Activated T-cell treated with anti-CD3 and anti-CD28 coated beads for 48 hours (primary cell): ENCODE data around the gene ZNF280A.

ENCODE experiments used
- DNase-seq: peaks from one replicate; pipeline ENCODE4 v3.0.0-alpha.2; 2020; ENCODE audit warnings: low read depth

The ZNF280A gene, protein sequence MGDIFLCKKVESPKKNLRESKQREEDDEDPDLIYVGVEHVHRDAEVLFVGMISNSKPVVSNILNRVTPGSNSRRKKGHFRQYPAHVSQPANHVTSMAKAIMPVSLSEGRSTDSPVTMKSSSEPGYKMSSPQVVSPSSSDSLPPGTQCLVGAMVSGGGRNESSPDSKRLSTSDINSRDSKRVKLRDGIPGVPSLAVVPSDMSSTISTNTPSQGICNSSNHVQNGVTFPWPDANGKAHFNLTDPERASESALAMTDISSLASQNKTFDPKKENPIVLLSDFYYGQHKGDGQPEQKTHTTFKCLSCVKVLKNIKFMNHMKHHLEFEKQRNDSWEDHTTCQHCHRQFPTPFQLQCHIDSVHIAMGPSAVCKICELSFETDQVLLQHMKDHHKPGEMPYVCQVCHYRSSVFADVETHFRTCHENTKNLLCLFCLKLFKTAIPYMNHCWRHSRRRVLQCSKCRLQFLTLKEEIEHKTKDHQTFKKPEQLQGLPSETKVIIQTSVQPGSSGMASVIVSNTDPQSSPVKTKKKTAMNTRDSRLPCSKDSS

DNA sequence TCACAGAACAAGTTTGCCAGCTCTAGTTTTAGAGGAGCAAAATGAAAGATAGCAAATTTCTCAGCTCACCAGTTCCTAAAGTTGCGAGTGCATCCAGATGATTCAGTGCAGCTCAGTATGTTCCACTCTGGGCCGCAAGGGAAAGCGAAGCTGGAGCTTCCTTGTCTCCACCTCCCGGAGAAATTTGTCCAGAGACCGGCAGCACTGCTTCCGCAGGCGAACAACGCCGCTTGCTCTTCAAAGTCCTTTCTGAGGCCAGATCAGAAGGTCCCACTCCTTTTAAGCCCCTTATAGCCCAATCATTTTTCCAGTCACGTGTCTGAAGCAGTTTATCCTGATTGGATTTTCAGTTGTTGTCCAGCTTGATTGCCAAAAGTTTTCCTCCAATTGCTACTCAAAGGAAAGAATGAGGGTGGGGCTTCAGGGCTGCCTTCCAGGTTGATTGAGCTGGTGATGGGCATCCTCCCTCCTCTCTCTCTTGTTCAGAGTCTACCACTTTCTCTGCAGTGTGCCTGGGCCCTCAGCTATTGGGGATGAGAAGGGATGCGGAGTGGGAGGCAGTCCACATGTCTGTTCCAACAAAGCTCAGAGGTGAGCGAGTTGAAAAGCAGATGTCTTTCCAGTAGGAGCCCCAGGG, at the start of gene ZNF280A:
TSS of gene ZNF280A (minus strand) at position 251 of the 637 bp plus-strand sequence. CDS start 4,640 bp downstream, outside the sequence.
- DNase-seq, result no peak

GRCh38 chr22:22569218-22569617, 49.1 kb upstream of the ZNF280A start:
- DNase-seq, result no peak

- no peak for DNase-seq
These were observed 45.9 kb upstream of the ZNF280A start for GRCh38 chr22:22565981-22566380.

- DNase-seq, result peak; percentile 84
These were observed 39.0 kb upstream of the ZNF280A start, which contains the start of gene PRAME for GRCh38 chr22:22558972-22559603. PRAME (minus strand) TSS chr22:22559265; CDS start chr22:22556832, 2,433 bp downstream.

GRCh38 chr22:22558071-22558971, 38.3 kb upstream of the ZNF280A start:
- DNase-seq, result no peak

GRCh38 chr22:22556995-22557925, 37.2 kb upstream of the ZNF280A start:
- no peak for DNase-seq

- no peak for DNase-seq
These were observed 36.5 kb upstream of the ZNF280A start for GRCh38 chr22:22556578-22556977.

- no peak for DNase-seq
These were observed 35.5 kb upstream of the ZNF280A start for GRCh38 chr22:22555596-22555995.

GRCh38 chr22:22554587-22555284, 34.7 kb upstream of the ZNF280A start:
- no peak for DNase-seq

GRCh38 chr22:22553735-22554586, 33.9 kb upstream of the ZNF280A start:
- DNase-seq, result no peak

DNA sequence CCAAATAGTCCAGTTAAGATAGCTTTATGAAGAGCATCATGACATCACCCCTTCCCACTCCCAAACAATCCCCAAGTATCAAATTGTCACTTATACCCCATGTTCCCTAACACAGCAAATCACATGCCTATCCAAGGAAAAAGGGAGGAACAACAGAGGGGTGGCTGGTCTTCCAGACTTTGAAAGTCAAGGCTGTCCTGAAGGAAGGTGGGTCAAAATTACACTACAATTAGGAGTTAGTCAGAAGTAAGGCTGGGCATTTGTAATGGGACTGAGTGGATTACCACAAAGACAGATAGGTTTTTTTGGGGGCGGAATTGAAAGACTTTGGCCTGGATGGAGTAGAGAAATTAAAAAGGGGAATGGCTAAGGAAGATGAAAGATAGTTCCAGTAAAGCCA, 33.1 kb upstream of the ZNF280A start:
- DNase-seq, result no peak

DNA sequence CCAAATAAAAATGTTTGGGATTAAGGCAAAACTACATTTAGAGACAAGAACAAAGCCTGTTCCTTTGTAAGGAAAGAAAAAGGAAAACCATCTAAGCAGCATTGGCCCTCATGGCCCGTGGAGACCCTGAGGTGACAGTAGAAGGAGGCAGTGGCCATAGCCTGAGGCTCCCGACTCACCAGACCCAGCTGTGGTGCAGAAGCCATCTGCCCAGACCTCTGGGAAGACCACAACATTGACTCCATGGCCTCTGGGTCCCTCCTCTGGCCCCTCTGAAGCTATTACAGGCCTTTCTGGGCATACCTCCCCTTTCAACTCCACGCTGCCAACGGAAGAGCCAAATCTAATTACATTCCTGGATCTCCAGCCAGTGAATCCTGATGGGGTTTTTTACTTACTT, 32.6 kb upstream of the ZNF280A start:
- no peak for DNase-seq

GRCh38 chr22:22550789-22551434, 30.8 kb upstream of the ZNF280A start:
- no peak for DNase-seq

DNA sequence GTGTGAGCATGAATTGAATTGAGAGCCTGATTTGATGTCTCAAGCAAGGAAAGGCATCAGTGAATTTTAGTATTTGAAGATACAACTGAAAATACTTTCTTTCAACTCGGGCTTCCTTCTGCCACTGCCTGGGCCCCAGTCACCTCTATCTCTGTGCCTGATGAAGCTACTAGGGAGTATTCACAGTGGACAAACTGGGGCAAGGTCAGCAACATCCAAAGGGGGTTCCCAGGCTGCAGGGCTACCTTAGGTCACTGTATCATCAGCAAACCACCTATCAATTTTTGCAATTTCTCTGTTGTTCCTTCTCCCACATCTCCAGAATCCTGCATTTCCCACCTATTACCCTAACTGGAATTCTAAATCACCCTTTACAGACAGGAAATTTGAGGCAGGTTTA, 28.8 kb upstream of the ZNF280A start:
- DNase-seq, result no peak

DNA sequence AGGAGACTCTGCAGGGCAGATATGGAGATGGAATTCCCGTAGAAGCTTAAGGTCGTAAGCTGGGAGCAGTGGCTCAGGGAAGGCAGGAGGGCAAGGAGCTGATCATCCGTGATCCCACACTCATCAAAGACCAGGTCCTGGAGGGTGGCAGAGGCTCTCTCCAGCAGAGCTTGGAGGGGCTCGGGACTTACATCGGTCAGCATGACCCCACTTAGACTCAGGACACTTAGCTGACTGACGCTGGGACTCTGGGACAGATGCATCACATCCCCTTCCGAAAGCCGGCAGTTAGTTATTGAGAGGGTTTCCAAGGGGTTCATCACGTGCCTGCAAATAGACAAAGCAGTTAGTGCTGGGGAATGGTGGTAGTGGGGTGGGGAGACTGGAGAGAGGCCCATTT, 28.2 kb upstream of the ZNF280A start:
- DNase-seq, result no peak

- no peak for DNase-seq
These were observed 27.7 kb upstream of the ZNF280A start for GRCh38 chr22:22547692-22548300.

GRCh38 chr22:22547226-22547625, 27.2 kb upstream of the ZNF280A start:
- no peak for DNase-seq

- no peak for DNase-seq
These were observed 26.4 kb upstream of the ZNF280A start for GRCh38 chr22:22546490-22546889.
